IPS-20b (cell line): ENCODE measurements around the gene NMT2.

Experiments
- H3K27ac ChIP-seq: one replicate; pipeline ENCODE4 v1.5.1; 2013; ENCODE audit warnings: low read length
- H3K27me3 ChIP-seq: 2 replicates; pipeline ENCODE4 v1.6.1; 2013; ENCODE audit warnings: mild to moderate bottlenecking, low read length, inconsistent platforms; ENCODE audit not compliant: insufficient read depth
- H3K36me3 ChIP-seq: 2 replicates; pipeline ENCODE4 v1.6.1; 2013; ENCODE audit warnings: low read depth, mild to moderate bottlenecking, inconsistent platforms, low read length, moderate library complexity; ENCODE audit not compliant: insufficient read depth
- H3K4me1 ChIP-seq: 2 replicates; pipeline ENCODE4 v1.6.1; 2013; ENCODE audit warnings: mild to moderate bottlenecking, control low read depth, inconsistent platforms, low read length, moderate library complexity; ENCODE audit not compliant: insufficient read depth
- H3K4me3 ChIP-seq: 2 replicates; pipeline ENCODE4 v1.5.1; 2013; ENCODE audit warnings: mild to moderate bottlenecking, low read length, inconsistent platforms
- H3K9ac ChIP-seq: 2 replicates; pipeline ENCODE4 v1.6.1; 2013; ENCODE audit warnings: low read depth, mild to moderate bottlenecking, inconsistent platforms, low read length, moderate library complexity
- H3K9me3 ChIP-seq: 2 replicates; pipeline ENCODE4 v1.6.1; 2013; ENCODE audit warnings: mild to moderate bottlenecking, low read depth, low read length, inconsistent platforms; ENCODE audit not compliant: insufficient read depth

NMT2 gene

DNA sequence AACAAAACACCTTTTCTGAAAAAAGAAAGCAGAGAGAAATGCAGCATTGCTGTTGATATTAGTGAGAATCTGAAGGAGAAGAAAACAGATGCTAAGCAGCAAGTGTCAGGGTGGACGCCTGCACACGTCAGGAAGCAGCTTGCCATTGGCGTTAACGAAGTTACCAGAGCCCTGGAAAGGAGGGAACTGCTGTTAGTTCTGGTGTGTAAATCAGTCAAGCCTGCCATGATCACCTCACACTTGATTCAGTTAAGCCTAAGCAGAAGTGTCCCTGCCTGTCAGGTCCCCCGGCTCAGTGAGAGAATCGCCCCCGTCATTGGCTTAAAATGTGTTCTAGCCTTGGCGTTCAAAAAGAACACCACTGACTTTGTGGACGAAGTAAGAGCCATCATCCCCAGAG lies 65.0 kb downstream of the NMT2 start:
- no peaks in the 10 kb centered on the region for H3K9me3 ChIP-seq
- H3K27ac ChIP-seq: no peak overlapping the region
- peaks cover 65% of the 10 kb centered on the region for H3K36me3 ChIP-seq
- no peaks in the 10 kb centered on the region for H3K27me3 ChIP-seq
- no peak overlapping the region for H3K4me3 ChIP-seq
- H3K9ac ChIP-seq: no peak overlapping the region
- H3K4me1 ChIP-seq: no peaks in the 10 kb centered on the region

DNA sequence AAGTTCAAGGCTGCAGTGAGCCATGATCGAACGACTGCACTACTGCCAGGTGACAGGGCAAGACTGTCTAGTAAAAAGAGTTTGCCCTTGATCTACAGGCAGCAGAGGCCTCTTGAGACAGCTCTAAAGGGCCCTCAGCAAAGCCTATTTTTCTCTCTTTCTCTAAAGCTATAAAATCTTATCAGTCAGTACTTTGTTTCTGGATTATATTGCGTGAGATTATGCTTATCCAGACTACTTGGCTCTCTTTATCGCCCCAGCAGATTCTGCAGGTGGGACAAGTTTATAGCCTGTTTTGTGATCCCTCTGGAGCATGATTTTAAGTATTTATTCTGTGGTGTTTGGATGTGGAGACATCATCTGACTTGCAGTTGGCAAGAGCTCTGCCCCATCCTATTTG lies 68.6 kb downstream of the NMT2 start:
- Histone ChIP-seq H3K36me3 (peaks cover 43% of the 10 kb centered on the region), H3K4me1 (no peaks in the 10 kb centered on the region), H3K27me3 (no peaks in the 10 kb centered on the region), H3K9ac (0 out of 2 replicates have a peak overlapping the region, but pooled peaks have one; percentile 25), H3K9me3 (no peaks in the 10 kb centered on the region), H3K27ac (no peak overlapping the region), H3K4me3 (no peak overlapping the region)

GRCh38 chr10:15097011-15097812 lies 71.3 kb downstream of the NMT2 start, which contains the start of gene RPP38:
Gene RPP38, plus strand, starts transcription at chr10:15097355. Its CDS starts 5,960 bp downstream, at chr10:15103315.
- Histone ChIP-seq H3K9me3 (no peaks in the 10 kb centered on the region), H3K27me3 (no peaks in the 10 kb centered on the region), H3K4me1 (no peaks in the 10 kb centered on the region), H3K36me3 (peaks cover 17% of the 10 kb centered on the region), H3K27ac (peak within 1 kb of the TSS; percentile 96), H3K4me3 (peak within 1 kb of the TSS; percentile 98), H3K9ac (peak within 1 kb of the TSS; percentile 94)

DNA sequence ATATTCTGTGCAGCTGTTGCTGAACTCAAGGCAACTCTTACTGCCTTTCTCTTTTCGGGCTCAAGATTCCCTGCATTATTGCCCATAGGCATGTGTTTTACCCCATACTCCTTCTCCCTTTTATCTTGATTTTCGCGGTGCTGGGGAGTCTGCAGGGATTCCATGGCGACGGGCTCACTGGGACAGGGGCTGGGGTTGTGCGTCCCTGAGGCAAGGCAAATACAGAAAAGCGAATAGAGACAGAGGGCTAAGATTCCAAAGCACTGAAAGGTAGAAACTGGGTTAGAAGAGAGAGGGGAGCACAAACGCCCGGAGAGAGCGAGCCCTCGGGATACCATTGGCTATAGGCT lies 71.9 kb downstream of the NMT2 start:
- H3K4me1 ChIP-seq: no peaks in the 10 kb centered on the region
- no peak overlapping the region for H3K27ac ChIP-seq
- H3K9me3 ChIP-seq: no peaks in the 10 kb centered on the region
- H3K27me3 ChIP-seq: no peaks in the 10 kb centered on the region
- H3K36me3 ChIP-seq: peaks cover 11% of the 10 kb centered on the region
- H3K9ac ChIP-seq: peak overlapping the region; percentile 94; the same call in 1 of the 2 replicates
- H3K4me3 ChIP-seq: peak overlapping the region; percentile 98

- no peaks in the 10 kb centered on the region for H3K27me3 ChIP-seq
- H3K4me1 ChIP-seq: no peaks in the 10 kb centered on the region
- no peak overlapping the region for H3K27ac ChIP-seq
- no peaks in the 10 kb centered on the region for H3K36me3 ChIP-seq
- H3K9me3 ChIP-seq: no peaks in the 10 kb centered on the region
- H3K9ac ChIP-seq: no peak overlapping the region
- H3K4me3 ChIP-seq: no peak overlapping the region
These were observed 75.6 kb downstream of the NMT2 start for GRCh38 chr10:15092855-15093408.

GRCh38 chr10:15091418-15091817 lies 77.1 kb downstream of the NMT2 start:
- Histone ChIP-seq H3K4me3 (no peak overlapping the region), H3K36me3 (no peaks in the 10 kb centered on the region), H3K9ac (no peak overlapping the region), H3K9me3 (no peaks in the 10 kb centered on the region), H3K4me1 (no peaks in the 10 kb centered on the region), H3K27ac (no peak overlapping the region), H3K27me3 (no peaks in the 10 kb centered on the region)

GRCh38 chr10:15088428-15089261 lies 79.8 kb downstream of the NMT2 start, which contains the start of gene ACBD7:
Gene ACBD7, minus strand, starts transcription at chr10:15088776. Its CDS starts 48 bp downstream, at chr10:15088728.
- Histone ChIP-seq H3K27me3 (no peaks in the 10 kb centered on the region), H3K4me3 (peak within 1 kb of the TSS; percentile 81), H3K27ac (no peak within 1 kb of the TSS), H3K36me3 (no peaks in the 10 kb centered on the region), H3K4me1 (peaks cover 11% of the 10 kb centered on the region; the same call in 1 of the 2 replicates), H3K9me3 (no peaks in the 10 kb centered on the region), H3K9ac (peak within 1 kb of the TSS; percentile 67; the same call in 1 of the 2 replicates)

GRCh38 chr10:15084502-15084922 lies 84.0 kb downstream of the NMT2 start:
- Histone ChIP-seq H3K36me3 (no peaks in the 10 kb centered on the region), H3K27me3 (no peaks in the 10 kb centered on the region), H3K9ac (peak overlapping the region; percentile 68; the same call in 1 of the 2 replicates), H3K4me3 (peak overlapping the region; percentile 59), H3K9me3 (no peaks in the 10 kb centered on the region), H3K4me1 (peaks cover 11% of the 10 kb centered on the region; the same call in 1 of the 2 replicates), H3K27ac (no peak overlapping the region)

- Histone ChIP-seq H3K27me3 (no peaks in the 10 kb centered on the region), H3K9me3 (no peaks in the 10 kb centered on the region), H3K4me3 (peak overlapping the region; percentile 59), H3K4me1 (peaks cover 11% of the 10 kb centered on the region; the same call in 1 of the 2 replicates), H3K36me3 (no peaks in the 10 kb centered on the region), H3K27ac (no peak overlapping the region), H3K9ac (peak overlapping the region; percentile 68; the same call in 1 of the 2 replicates)
These were observed 84.6 kb downstream of the NMT2 start for GRCh38 chr10:15083674-15084501.

DNA sequence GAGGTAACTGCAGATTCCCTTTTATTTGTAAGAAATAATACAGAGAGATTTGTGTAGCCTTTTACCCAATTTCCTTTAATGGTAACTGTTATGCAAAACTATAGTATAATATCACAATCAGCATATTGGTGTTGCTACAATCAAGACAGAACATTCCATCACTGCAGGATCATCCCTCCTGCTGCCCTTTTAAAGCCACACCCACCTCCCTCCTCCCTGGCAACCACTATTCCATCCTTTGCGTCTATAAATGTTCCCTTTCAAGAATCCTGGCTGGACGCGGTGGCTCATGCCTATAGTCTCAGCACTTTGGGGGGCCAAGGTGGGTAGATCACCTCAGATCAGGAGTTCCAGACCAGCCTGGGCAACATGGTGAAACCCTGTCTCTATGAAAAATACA lies 93.1 kb downstream of the NMT2 start:
- Histone ChIP-seq H3K9ac (no peak overlapping the region), H3K9me3 (peaks cover 17% of the 10 kb centered on the region; the same call in 1 of the 2 replicates), H3K4me3 (no peak overlapping the region), H3K36me3 (peaks cover 7% of the 10 kb centered on the region; the same call in 1 of the 2 replicates), H3K27ac (no peak overlapping the region), H3K4me1 (no peaks in the 10 kb centered on the region), H3K27me3 (no peaks in the 10 kb centered on the region)

DNA sequence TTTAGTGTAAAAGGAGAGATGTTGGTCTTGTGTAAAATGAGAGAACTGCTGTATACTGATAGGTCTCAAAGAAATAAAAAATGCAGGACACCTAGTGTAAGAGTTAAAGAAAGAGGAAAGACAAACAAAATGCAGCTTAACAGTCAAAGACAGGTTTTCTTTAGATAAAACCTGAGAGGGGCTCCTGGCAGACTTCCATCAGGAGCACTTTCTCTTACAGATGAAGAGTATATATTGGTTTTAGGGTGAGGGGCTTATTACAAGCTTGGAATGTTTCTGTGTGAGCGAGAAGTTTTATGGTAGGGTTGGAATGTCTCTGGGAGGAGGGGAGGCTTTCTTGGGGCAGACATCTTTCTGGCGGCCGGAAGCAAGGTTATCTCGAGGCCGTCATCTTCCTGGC lies 96.1 kb downstream of the NMT2 start:
- H3K4me1 ChIP-seq: no peaks in the 10 kb centered on the region
- no peak overlapping the region for H3K27ac ChIP-seq
- no peak overlapping the region for H3K4me3 ChIP-seq
- no peaks in the 10 kb centered on the region for H3K27me3 ChIP-seq
- peaks cover 17% of the 10 kb centered on the region; the same call in 1 of the 2 replicates for H3K9me3 ChIP-seq
- no peak overlapping the region for H3K9ac ChIP-seq
- peaks cover 7% of the 10 kb centered on the region; the same call in 1 of the 2 replicates for H3K36me3 ChIP-seq
